Gastroesophageal sphincter (tissue), 3 donors: Measurements from ENCODE around the gene TRAPPC3L.

Source experiments
- CTCF ChIP-seq, 4 experiments: fragments of 200-600 bp in 2 of 4; fragments of 450-650 bp in 2 of 4; sonication (generic) in 1 of 4; IDR thresholded peaks; one replicate each; pipeline ENCODE4 v1.5.1; 2017 to 2019; ENCODE audit warnings: antibody characterized with exemption in 4 of 4, mild to moderate bottlenecking in 2 of 4, moderate library complexity in 2 of 4
- EP300 ChIP-seq: sonication (generic); formaldehyde crosslinking; IDR thresholded peaks from one replicate; pipeline ENCODE4 v1.6.1; 2017; ENCODE audit warnings: antibody characterized with exemption, mild to moderate bottlenecking
- POLR2A ChIP-seq, 2 donors: fragments of 450-650 bp; IDR thresholded peaks; one replicate each; pipeline ENCODE4 v1.6.1; 2017; ENCODE audit warnings: antibody characterized with exemption in 2 of 2, mild to moderate bottlenecking in 2 of 2, moderate library complexity in 1 of 2
- POLR2AphosphoS5 ChIP-seq: sonication (generic); formaldehyde crosslinking; IDR thresholded peaks from one replicate; pipeline ENCODE4 v1.6.1; 2017; ENCODE audit warnings: antibody characterized with exemption

- TF ChIP-seq CTCF (IDR thresholded peaks at IDR 0.05) (no peak), POLR2A (IDR thresholded peaks at IDR 0.05) (no peak), EP300 (no peak), POLR2AphosphoS5 (no peak)
These were observed 32.8 kb downstream of the TRAPPC3L start for GRCh38 chr6:116512734-116513133.
